SK-N-SH treated with all-trans-retinoic acid at 6 μM for 48 hours (cell line): ENCODE measurements around the gene NEDD4.

Experiments used
- ARNTL ChIP-seq: fragments of 450-650 bp; formaldehyde crosslinking; IDR thresholded peaks from 2 replicates; pipeline ENCODE4 v1.5.0; 2020; ENCODE audit warnings: low read depth, mild to moderate bottlenecking, moderate library complexity, borderline replicate concordance
- BACH2 ChIP-seq: fragments of 250-450 bp; sonication (Bioruptor Pico); IDR thresholded peaks from 2 replicates; pipeline ENCODE4 v1.9.0; 2021; ENCODE audit warnings: mild to moderate bottlenecking, borderline replicate concordance
- CSRNP3 ChIP-seq: fragments of 250-450 bp; sonication (Bioruptor Pico); IDR thresholded peaks from 2 replicates; pipeline ENCODE4 v1.5.1; 2021; ENCODE audit warnings: mild to moderate bottlenecking, moderate library complexity
- ESRRG ChIP-seq: fragments of 250-450 bp; sonication (Bioruptor Pico); IDR thresholded peaks from 2 replicates; pipeline ENCODE4 v1.6.1; 2021; ENCODE audit warnings: mild to moderate bottlenecking
- GLIS3 ChIP-seq: fragments of 250-450 bp; sonication (Bioruptor Pico); IDR thresholded peaks from 2 replicates; pipeline ENCODE4 v1.5.0; 2020; ENCODE audit warnings: mild to moderate bottlenecking, moderate library complexity
- PATZ1 ChIP-seq: fragments of 250-450 bp; sonication (Bioruptor Pico); IDR thresholded peaks from 2 replicates; pipeline ENCODE4 v1.8.0; 2020; ENCODE audit warnings: mild to moderate bottlenecking, moderate library complexity, borderline replicate concordance
- RARB ChIP-seq: fragments of 250-450 bp; sonication (Bioruptor Pico); IDR thresholded peaks from 2 replicates; pipeline ENCODE4 v1.8.0; 2021; ENCODE audit warnings: mild to moderate bottlenecking, moderate library complexity
- SNAI2 ChIP-seq: fragments of 250-450 bp; sonication (Bioruptor Pico); IDR thresholded peaks from 2 replicates; pipeline ENCODE4 v1.5.0; 2020; ENCODE audit warnings: mild to moderate bottlenecking, moderate library complexity
- TCF4 ChIP-seq: fragments of 250-450 bp; sonication (Bioruptor Pico); IDR thresholded peaks from 2 replicates; pipeline ENCODE4 v1.8.0; 2021; ENCODE audit warnings: mild to moderate bottlenecking, moderate library complexity, borderline replicate concordance
- ZFP3 ChIP-seq: fragments of 250-450 bp; sonication (Bioruptor Pico); IDR thresholded peaks from 2 replicates; pipeline ENCODE4 v1.5.0; 2020; ENCODE audit warnings: mild to moderate bottlenecking, moderate library complexity
- ZNF70 ChIP-seq: fragments of 450-650 bp; formaldehyde crosslinking; IDR thresholded peaks from 2 replicates; pipeline ENCODE4 v1.5.0; 2020; ENCODE audit warnings: mild to moderate bottlenecking, moderate library complexity
- TF ChIP-seq, protein P1 (sequence below): fragments of 250-450 bp; sonication (Bioruptor Pico); IDR thresholded peaks from 2 replicates; pipeline ENCODE4 v1.5.1; 2020; ENCODE audit warnings: low read depth, mild to moderate bottlenecking, moderate library complexity

- TF ChIP-seq CSRNP3 (CRISPR knock-in tag) (no peak), ZNF70 (CRISPR knock-in tag) (no peak), PATZ1 (CRISPR knock-in tag) (no peak), RARB (CRISPR knock-in tag) (no peak), TCF4 (no peak), ZFP3 (CRISPR knock-in tag) (no peak), ESRRG (CRISPR knock-in tag) (no peak), BACH2 (CRISPR knock-in tag) (no peak), GLIS3 (no peak), SNAI2 (CRISPR knock-in tag) (no peak), ARNTL (no peak)
- TF ChIP-seq, protein P1, sequence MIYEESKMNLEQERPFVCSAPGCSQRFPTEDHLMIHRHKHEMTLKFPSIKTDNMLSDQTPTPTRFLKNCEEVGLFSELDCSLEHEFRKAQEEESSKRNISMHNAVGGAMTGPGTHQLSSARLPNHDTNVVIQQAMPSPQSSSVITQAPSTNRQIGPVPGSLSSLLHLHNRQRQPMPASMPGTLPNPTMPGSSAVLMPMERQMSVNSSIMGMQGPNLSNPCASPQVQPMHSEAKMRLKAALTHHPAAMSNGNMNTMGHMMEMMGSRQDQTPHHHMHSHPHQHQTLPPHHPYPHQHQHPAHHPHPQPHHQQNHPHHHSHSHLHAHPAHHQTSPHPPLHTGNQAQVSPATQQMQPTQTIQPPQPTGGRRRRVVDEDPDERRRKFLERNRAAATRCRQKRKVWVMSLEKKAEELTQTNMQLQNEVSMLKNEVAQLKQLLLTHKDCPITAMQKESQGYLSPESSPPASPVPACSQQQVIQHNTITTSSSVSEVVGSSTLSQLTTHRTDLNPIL (CRISPR knock-in tag), result no peak
Measured at GRCh38 chr15:56019819-56020486, 26.5 kb upstream of the NEDD4 start.
